COLO668 (cell line): Measurements from ENCODE around the gene LBX1.
"Not testable (repeated sequence)": the region's sequence is repeated elsewhere in the genome, so short reads cannot be mapped to it uniquely, and the experiment has no call there.

Experiments
- DNase-seq: peaks from one replicate; lab custom pipeline; 2025; ENCODE audit not compliant: unreplicated experiment; lab: John Stamatoyannopoulos, UW

Gene LBX1

DNA sequence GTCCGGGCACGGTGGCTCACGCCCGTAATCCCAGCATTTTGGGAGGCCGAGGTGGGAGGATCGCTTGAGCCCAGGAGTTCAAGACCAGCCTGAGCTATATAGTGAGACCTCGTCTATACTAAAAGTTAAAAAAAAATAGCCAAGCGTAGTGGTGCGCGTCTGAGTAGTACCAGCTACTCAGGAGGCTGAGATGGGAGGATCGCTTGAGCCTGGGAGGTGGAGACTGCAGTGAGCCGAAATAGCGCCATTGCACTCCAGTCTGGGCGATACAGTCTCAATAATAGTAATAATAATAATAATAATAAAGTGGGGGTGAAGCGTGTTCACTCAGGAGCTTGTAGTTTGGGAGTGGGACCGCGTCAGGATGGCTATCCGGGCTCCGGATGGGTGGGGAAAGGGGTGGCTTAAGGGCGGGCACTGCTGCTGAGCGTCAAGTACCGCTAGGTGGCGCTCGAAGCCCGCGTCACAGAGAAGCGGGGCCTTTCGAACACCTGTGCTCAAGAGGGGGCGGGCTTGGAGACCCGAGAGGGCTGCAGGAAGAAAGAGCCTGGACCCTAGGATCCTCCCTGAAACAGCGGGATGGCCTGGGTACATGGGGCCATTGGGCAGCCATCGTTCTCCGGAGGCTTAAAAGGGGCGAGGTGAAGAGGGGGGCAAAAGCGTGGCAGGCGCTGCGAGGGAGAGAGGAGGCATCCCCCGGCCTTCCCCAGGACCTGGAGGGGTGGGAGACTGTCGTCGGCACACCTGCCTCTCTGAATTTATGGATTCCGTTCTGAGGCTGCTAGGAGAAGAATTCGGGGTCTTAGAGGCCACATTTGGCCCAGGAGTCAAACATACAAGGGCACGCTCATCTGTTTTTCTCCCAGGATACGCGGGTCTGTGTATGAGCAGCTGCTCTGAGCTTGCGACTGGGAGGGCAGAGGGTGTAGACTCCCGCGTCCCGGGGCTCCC lies 14.5 kb downstream of the LBX1 start:
- peak; percentile 56 for DNase-seq

DNA sequence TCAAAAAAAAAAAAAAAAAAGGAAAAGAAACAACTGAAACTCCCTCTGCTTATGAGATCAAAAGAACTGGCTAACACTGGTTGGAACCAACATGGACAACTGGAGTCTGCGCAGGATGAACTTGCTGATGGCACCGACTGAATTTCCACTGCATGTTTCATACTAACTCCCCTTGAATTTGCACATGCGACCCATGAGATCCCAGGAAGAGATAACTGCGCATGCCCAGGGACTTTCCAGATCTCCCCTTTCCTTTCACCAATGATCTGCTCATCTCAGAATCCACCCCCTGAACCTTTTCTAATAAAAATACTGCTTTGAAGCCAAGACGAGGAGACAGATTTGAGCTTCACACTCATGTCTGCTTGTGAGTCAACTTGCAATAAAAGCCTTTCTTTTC lies 20.7 kb downstream of the LBX1 start:
- DNase-seq: no peak

DNA sequence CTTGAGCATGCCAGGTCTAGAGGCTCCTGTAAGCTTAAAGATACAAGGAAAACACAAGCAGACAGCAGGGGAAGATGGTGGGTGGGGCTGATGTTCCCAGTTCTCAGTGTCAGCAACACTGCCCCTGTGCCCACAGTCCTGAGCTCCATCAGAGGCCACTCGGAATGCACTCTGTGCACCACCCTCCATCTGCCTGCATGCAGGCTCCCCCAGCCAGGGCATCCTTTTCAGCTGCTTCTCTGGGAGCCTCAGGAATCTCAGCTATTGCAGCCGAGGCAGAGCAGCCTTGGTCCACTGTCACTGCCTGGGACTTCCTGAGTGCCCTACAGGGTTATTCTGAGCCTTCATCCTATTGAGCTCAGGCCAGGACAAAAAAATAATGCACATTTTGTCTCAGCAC lies 22.2 kb downstream of the LBX1 start:
- DNase-seq: no peak

DNA sequence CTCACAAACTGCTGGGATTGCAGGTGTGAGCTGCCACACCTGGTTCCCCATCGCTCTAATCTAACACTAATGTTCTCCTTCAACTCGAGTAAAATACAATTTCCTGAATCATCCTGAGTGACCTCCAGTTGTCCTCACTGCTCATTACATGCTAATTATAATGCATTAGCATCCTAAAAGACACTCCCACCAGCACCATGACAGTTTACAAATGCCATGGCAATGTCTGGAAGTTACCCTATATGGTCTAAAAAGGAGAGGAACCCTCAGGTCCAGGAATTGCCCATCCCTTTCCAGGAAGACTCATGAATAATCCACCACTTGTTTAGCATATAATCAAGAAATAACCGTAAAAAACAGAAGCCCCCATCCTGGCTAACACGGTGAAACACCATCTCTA lies 26.6 kb downstream of the LBX1 start:
- not testable (repeated sequence) for DNase-seq

DNA sequence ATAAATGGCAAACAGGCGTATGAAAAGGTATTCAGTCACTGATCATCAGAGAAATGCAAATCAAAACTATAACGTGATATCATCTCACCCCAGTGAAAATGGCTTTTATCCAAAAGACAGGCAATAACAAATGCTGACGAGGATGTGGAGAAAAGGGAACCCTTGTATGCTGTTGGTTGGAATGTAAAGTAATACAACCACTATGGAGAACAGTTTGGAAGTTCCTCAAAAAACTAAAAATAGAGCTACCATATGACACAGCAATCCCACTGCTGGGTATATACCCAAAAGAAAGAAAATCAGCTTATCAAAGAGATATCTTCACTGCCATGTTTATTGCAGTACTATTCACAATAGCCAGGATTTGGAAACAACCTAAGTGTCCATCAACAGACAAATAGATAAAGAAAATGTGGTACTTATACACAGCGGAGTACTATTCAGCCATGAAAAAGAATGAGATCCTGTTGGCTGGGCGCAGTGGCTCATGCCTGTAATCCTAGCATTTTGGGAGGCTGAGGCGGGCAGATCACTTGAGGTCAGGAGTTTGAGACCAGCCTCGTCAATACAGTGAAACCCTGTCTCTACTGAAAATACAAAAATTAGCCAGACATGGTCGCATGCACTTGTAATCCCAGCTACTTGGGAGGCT lies 30.8 kb downstream of the LBX1 start:
- not testable (repeated sequence) for DNase-seq

DNA sequence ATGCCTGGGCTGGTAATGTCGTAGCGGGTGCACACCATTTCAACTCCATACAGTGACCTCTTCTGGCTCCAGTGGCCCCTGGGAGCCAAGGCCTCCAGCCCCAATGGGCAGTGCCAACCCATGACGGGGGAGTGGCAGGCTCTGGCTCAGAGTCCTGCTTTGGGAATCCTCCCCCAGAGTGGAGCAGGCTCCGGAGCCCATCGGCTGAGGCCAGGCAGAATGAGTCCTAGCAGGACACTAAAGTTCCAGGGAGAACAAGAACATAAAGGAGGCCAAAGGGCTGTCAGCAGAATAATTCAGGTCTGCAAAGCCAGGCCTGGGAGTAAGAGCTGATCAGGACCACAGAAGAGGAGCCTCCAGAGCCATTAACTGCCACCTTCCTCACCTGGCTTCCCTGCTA lies 33.3 kb downstream of the LBX1 start:
- no peak for DNase-seq

DNA sequence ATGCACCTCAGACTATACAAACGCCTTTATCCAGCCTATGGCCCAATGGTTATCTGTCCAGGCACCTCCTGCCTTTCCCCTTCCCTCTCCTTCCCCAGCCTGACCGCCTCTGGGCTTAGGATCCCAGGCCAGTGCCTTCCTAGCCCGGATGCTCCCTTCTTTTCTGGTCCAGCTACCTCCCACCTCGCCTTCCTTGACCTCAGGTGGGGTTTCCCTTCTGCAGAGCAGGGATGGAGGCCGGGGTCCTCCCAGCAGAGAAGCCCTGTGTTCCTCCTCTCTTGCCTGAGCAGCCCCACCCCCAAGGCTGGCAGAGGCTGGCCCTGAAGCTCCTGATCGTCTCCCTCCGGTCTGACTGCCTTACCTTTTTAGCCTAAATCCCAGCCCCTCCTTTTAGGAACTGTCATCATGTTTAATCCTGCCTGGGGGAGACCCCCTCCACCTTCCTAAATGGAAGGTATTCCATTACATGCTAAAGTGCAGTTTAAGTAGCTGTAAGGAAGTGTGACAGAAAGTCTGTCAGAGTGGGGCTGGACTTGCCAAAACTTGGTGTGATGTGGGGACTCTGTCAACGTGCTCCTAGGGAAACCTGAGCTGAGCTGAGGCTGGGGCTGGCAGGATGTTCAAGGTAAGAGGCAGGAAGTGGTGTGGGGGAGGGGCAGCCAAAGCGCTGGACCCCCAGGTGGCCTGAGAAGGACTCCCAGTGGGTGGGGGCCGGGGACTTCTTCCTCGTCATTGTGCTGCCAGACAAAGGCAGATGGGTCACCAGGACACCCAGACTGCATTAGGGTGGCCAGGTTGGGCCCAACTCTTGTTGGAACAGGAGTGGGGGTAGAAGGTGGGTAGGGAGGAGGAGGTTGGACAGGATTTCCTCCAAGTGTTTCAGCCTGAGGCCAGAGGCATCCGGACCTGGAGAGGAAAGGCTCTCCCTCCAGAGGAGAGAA lies 39.5 kb downstream of the LBX1 start:
- DNase-seq: peak; percentile 59

DNA sequence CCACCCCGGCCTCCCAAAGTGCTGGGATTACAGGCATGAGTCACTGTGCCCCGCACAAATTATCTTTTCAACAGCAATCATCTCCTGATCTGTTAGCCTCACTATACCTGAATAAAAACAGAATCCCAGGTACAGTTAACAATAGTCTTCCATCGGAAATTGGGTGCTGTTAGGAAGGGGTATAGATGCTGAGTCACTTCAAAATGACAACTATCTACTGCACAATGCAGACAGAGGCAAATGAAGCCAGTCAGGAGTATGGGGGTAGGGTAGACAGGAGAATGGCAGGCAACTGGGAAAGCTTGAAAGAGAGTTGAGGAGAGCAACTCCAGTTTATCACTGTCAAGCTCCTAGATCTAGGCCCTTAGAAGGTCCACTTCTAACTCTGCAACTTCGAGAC lies 40.3 kb downstream of the LBX1 start:
- DNase-seq: no peak

DNA sequence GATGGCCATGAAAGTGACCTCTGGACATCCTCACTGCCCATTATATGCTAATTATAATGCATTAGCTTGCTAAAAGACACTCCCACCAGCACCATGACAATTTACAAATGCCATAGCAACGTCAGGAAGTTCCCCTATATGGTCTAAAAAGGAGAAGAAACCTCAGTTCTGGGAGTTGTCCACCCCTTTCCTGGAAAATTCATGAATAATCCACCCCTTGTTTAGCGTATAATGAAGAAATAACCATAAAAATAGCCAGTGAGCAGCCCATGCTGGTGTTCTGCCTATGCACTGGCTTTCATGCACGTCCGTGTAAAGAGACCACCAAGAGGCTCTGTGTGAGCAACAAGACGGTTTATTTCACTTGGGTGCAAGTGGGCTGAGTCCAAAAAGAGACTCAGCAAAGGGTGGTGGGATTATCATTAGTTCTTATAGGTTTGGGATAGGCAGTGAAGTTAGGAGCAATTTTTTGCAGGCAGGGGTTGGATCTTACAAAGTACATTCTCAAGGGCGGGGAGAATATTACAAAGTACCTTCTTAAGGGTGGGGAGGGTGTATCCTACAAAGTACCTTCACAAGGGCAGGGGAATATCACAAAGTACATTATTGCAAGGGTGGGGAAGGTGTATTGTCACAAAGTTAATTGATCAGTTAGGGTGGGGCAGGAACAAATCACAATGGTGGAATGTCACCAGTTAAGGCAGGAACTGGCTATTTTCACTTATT lies 45.6 kb downstream of the LBX1 start:
- DNase-seq: no peak

DNA sequence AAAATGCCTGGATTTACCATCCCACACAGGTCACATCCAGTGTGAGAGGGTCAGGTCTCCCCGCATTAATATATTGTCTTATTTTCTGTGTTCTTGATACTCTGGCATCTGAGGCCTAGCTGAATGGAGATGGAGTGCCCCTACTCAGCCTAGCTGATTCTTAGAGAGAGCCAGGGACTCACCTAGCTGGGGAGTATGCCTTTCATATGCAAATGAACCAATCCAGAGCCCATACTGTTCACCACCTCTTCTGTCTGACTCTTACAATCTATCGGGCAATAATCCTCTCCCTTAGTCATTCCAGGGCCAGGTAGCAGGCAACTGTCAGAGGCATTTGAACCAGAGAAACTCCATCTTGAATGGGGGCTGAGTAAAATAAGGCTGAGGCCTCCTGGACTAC lies 46.3 kb downstream of the LBX1 start:
- no peak for DNase-seq
